COLO668 (cell line): ENCODE data around the gene ABCC1.
"Not testable (repeated sequence)": the region's sequence is repeated elsewhere in the genome, so short reads cannot be mapped to it uniquely, and the experiment has no call there.

Experiments used
- DNase-seq: peaks from one replicate; lab custom pipeline; 2025; ENCODE audit not compliant: unreplicated experiment; lab: John Stamatoyannopoulos, UW

Gene ABCC1

GRCh38 chr16:16127469-16128116 lies 178.2 kb downstream of the ABCC1 start:
- DNase-seq = peak; percentile 53

DNA sequence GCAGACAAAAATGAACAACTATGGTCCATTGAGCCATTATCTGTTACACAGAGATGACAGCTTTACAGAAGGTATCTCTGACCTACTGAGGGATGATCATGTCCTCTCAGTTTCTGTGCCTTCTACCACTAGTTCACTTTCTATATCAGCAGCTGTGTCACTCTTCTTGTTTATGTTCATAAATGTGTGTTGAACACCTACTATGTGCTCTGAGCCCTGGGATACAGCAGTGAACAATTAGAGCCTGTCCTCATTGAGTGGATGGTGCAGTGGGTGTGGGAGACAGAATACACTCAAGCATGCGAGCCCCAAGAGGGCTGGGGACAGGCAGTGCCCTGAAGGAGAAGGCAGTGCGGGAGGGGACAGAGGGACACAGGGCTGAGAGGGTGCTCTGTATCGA lies 181.8 kb downstream of the ABCC1 start:
- DNase-seq = no peak

DNA sequence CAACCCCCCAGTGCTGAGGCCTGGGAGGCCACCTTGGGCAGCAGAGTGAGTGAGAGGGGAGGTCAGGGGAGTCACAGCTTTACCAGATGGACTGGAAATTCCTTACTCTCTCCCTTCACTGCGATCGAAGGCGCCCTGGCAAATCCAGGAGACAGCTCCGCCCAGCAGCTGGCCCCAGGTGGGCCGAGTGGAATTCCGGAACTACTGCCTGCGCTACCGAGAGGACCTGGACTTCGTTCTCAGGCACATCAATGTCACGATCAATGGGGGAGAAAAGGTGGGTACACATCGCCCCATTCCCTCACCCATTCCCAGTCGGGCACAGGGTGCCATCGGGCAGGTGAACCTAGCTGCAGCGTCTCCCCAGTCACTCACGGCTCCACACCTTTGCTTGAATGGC lies 182.2 kb downstream of the ABCC1 start:
- no peak for DNase-seq

DNA sequence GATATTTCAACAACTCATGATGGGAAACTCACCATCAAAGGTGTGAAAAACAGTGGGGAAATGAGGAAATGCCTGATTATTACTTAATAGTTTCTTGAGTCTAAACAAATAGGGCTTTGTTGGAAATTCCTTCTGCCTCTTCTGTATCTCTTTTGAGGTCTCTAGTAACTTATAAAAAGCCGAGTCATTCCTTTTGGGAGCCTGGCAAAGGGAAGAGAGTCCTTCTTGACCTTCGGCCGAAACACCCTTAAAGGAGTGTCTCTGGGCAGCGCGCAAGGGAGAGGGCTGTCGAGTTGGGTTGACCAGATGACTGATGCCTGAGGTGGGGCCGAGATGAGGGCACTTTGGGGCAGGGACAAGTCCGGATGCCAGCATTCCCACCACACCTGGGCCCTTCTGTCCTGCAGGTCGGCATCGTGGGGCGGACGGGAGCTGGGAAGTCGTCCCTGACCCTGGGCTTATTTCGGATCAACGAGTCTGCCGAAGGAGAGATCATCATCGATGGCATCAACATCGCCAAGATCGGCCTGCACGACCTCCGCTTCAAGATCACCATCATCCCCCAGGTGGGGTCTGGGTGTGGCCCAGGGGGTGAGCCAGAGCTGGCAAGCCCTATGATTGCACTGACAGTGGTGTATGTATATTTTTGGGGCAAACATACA lies 184.7 kb downstream of the ABCC1 start:
- DNase-seq = no peak

- DNase-seq = no peak
These were observed 187.2 kb downstream of the ABCC1 start for GRCh38 chr16:16136588-16136987.

- no peak for DNase-seq
These were observed 187.7 kb downstream of the ABCC1 start for GRCh38 chr16:16137110-16137509.

DNA sequence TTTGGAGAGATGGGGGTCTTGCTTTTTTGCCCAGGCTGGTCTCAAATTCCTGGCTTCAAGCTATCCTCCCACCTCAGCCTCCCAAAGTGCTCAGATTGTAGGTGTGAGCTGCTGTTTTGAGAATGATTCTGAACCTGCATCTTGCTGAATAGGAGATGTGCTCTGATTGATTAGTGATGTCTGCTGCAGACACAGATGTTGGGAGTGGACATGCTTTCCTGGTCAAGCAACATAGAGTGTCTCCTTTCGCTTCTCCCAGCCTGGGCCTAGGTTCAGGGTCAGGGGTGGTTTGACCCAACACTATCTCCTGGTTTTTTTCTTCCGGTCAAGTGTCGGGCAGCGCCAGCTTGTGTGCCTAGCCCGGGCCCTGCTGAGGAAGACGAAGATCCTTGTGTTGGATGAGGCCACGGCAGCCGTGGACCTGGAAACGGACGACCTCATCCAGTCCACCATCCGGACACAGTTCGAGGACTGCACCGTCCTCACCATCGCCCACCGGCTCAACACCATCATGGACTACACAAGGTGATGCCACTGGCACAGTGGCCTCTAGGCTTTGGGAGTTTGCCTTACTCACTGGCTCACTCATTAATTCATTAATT lies 188.7 kb downstream of the ABCC1 start:
- DNase-seq = no peak

DNA sequence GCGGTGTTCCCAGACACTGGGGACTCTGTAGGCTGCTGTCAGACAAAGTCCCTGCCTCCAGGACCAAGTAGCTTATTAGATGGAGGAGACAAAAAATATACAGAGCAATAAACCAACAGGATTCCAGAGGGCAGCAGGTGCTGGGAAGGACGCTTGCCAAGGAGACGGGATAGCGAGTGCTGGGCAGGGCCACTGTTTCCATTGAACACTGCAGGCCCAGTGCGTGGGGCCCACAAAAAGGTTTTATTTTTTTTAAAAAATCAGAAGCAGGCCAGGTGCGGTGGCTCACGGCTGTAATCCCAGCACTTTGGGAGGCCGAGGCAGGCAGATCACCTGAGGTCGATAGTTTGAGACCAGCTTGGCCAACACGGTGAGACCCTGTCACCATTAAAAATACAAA lies 189.6 kb downstream of the ABCC1 start:
- no peak for DNase-seq

DNA sequence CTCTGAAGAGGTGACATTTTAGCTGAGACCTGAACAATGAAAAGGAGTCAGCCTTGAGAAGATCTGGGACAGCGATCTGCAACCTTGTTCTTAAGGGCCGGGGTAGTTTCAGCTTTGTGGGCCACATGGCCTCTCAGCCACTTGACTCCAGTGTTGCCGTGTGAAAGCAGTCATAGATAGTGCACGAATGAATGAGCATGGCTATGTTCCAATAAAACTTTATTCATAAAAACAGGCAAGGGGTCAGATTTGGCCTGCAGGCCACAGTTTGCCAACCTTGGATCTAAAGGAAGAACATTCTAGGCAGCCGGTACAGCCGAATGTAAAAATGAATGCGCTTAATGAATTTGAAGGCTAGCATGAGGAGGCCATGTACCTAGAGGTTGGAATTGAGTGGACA lies 190.4 kb downstream of the ABCC1 start:
- DNase-seq = no peak

DNA sequence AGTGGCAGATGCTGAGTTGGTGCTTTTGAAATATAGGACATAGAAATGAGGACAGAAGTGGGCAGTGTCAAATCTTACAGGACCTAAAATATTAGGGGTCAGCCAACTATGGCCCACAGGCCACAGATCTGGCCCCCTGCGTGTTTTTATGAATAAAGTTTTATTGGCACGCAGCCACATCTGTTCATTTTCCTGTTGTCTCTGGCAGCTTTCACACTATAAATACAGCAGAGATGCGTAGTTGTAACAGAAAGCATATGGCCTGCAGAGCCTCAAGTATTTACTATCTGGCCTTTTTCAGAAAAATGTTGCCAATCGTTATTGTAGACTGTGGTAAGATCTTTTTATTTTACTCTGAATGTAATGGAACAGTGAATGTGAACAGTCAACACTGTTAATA lies 191.1 kb downstream of the ABCC1 start:
- DNase-seq = no peak

DNA sequence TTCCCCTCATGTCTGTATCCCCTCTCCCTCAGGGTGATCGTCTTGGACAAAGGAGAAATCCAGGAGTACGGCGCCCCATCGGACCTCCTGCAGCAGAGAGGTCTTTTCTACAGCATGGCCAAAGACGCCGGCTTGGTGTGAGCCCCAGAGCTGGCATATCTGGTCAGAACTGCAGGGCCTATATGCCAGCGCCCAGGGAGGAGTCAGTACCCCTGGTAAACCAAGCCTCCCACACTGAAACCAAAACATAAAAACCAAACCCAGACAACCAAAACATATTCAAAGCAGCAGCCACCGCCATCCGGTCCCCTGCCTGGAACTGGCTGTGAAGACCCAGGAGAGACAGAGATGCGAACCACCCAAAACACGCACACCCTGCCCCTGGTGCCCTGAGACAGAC lies 191.7 kb downstream of the ABCC1 start:
- DNase-seq = no peak

GRCh38 chr16:16141784-16142396 lies 192.5 kb downstream of the ABCC1 start:
- no peak for DNase-seq

DNA sequence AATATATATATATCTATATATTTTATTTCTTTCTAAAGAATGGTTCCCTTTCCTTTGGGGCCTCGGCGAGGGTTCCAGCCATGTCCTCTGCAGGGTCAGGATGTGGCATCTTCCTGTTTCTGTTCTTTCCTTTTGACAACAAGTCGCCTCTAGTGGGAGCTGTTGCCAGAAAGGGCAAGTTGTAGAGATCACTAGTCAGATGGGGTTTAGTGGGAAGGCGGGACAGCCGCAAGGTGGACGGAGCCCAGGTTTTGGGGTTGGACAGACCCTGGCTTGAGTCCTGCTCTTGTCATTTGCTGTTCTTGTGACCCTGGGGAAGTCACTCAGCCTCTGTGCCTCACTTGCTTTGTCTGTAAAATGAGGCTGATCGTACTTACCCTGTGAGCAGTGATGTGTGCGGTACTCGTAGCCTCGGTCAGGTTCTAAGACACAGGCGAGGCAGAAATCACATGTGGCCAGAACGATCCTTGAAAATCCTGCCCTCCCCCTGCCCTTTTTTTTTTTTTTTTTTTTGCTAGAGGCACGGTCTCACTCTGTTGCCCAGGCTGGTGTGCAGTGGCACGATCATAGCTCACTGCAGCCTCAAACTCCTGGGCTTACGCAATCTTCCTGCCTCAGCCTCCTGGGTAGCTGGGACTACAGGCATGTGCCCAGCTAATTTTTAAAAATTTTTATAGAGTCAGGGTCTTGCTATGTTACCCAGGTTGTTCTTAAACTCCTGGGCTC lies 193.8 kb downstream of the ABCC1 start:
- DNase-seq = peak; percentile 10

- no peak for DNase-seq
These were observed 194.5 kb downstream of the ABCC1 start for GRCh38 chr16:16143931-16144330.

DNA sequence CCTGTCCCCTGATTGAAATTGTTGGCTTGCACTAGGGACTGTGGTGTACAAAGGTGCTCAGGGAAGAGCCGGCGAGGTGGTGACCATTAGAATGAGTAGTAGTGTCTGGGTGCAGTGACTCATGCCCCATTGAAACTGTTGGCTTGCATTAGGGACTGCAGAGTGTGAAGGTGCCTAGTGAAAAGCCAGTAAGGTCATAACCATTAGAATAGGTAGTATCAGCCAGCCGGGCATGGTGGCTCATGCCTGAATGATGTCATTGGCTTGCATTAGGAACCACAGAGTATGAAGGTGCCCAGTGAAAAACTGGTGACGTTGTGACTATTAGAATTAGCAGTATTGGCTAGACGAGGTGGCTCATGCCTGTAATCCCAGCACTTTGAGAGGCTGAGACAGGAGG lies 195.0 kb downstream of the ABCC1 start:
- no peak for DNase-seq

DNA sequence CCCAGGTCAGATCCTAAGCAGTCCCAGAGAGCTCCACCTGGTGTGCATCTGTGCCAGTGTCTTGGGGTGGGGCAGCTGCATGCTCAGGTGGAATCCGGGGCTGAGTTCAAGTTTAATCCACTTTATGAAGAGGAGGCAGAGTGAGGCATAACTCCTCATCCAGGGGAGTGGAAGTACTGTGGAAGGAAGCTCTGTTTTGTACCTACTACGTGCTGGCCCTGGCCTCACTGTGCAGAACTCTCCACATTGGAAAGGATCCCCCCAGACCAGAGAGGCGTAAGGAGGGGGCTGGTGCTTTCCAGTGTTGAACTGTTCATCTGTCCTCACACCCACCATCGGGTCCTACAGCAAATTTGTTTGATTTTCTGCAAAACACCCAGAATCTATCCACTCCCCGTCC lies 195.9 kb downstream of the ABCC1 start:
- no peak for DNase-seq

DNA sequence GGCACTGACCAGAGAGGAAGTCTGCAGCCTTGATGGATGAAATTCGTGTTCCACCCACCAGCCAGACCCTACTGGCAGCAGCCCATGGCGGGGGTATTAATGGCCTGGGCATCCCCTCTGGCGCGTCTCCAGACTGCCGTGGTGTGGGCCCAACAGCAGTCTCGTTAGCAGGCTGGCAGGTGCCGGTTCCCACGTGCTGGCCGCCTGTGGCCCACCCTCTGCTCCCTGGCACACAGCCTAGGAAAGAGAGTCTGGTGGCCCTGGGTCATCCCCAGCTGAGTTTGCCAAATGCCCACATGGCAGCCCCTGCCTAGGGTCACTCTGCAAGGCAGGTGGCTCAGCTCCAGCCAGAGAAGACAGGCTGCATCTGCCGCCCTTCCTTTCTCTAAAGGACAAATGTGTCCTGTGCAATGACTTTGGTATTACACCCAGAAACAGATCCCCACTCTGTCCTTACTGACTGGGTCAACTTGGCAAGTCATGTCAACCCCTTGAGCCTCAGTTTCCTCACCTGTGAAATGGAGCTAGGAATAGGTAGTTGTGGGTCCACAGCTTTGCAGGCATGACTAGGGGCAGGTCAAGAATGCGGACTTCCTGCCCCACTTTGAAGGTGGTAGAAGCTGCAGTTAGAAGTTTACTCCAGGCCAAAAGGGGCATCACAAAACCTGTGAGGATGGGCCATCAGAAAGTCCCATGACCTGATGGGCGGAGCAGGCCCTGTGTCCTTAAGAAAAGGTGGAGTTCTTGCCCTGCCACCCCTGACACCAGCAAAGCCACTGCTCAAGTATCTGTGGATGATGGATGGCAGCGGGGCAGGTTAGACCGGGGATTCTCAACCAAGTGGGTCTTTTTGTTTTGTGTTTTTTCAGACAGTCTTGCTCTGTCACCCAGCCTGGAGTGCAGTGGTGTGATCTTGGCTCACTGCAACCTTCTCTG lies 197.2 kb downstream of the ABCC1 start:
- DNase-seq = no peak

DNA sequence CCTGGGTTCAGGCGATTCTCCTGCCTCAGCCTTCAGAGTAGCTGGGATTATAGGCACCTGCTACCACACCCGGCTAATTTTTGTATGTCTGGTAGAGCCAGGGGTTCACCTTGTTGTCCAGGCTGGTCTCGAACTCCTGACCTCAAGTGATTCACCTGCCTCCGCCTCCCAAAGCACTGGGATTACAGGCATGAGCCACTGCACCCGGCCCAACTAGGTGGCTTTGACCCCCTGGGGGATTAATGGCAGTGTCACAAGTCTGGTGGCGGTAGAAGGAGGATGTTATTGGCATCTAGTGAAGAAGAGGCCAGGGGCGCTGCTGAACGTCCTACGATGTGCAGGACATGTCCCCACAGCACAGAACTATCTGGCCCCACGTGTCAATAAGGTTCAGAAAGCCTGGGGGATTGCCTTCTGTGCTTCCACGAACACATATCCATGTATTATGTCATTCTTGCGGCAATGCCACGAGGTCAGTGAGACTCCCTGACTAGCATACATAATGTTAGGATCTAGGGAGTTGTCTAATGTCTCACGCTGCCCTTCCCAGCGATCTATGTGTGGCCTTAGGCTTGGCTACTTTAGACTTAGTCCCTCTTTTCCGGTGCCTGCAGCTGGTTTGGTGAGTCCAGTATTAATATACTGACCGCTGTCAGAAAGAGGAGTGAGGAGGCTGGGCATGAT lies 198.0 kb downstream of the ABCC1 start:
- DNase-seq = no peak

DNA sequence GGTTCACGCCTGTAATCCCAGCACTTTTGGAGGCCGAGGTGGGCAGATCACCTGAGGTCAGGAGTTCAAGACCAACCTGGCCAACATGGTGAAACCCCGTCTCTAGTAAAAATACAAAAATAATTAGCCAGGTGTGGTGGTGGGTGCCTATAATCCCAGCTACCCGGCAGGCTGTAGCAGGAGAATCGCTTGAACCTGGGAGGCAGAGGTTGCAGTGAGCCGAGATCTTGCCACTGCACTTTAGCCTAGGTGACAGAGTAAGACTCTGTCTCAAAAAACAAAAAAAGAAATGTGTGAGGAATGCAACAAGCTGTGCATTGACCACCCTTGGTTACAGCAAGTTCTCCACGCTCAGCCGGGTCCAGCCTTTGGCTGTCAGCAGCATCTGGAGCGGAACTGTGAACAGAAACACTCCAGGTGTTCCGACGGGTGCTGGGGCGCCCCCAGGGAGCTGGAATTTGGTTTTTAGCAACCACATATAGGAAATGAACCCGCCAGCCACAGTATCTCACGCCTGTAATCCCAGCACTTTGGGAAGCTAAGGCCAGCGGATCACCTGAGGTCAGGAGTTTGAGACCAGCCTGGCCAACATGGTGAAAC lies 198.7 kb downstream of the ABCC1 start:
- DNase-seq = not testable (repeated sequence)
